GM18505 (cell line): Measurements from ENCODE around the gene TRHDE.

ENCODE experiments used
- ATAC-seq: cut with Tn5 transposase; IDR thresholded peaks from one replicate; pipeline ENCODE4 v1.9.1; 2021; ENCODE audit not compliant: unreplicated experiment
- POLR2A ChIP-seq: IDR thresholded peaks from 4 replicates; pipeline ENCODE4 v1.6.1; 2011; ENCODE audit warnings: borderline replicate concordance; ENCODE audit not compliant: insufficient read depth, insufficient read length; ENCODE audit errors: extremely low read depth

Gene TRHDE

GRCh38 chr12:72368719-72369422 lies 96.7 kb downstream of the TRHDE start:
- TF ChIP-seq POLR2A = no peak
- ATAC-seq = no peak

GRCh38 chr12:72369423-72369959 lies 97.3 kb downstream of the TRHDE start:
- TF ChIP-seq POLR2A = no peak
- ATAC-seq = no peak

GRCh38 chr12:72380441-72380840 lies 108.3 kb downstream of the TRHDE start:
- ATAC-seq = no peak
- no peak for TF ChIP-seq POLR2A

- TF ChIP-seq POLR2A = no peak
- no peak for ATAC-seq
Observed at GRCh38 chr12:72388322-72388721, 116.2 kb downstream of the TRHDE start.

- ATAC-seq = no peak
- no peak for TF ChIP-seq POLR2A
Observed at GRCh38 chr12:72390146-72390545, 118.0 kb downstream of the TRHDE start.

GRCh38 chr12:72406111-72406510 lies 133.9 kb downstream of the TRHDE start:
- TF ChIP-seq POLR2A = no peak

GRCh38 chr12:72432037-72432604 lies 160.0 kb downstream of the TRHDE start:
- TF ChIP-seq POLR2A = no peak
- ATAC-seq = no peak

More at GRCh38 chr12:72406111-72406510, 133.9 kb downstream of the TRHDE start:
- no peak for ATAC-seq

- ATAC-seq = no peak
- TF ChIP-seq POLR2A = no peak
Observed at GRCh38 chr12:72433298-72433697, 161.1 kb downstream of the TRHDE start.

- TF ChIP-seq POLR2A = no peak
- no peak for ATAC-seq
Observed at GRCh38 chr12:72434999-72435398, 162.8 kb downstream of the TRHDE start.

GRCh38 chr12:72442217-72442616 lies 170.0 kb downstream of the TRHDE start:
- TF ChIP-seq POLR2A = no peak
- ATAC-seq = no peak

- no peak for ATAC-seq
Observed at GRCh38 chr12:72444125-72444524, 172.0 kb downstream of the TRHDE start.

GRCh38 chr12:72444566-72444965 lies 172.4 kb downstream of the TRHDE start:
- TF ChIP-seq POLR2A = no peak
- ATAC-seq = no peak

More at GRCh38 chr12:72444125-72444524, 172.0 kb downstream of the TRHDE start:
- TF ChIP-seq POLR2A = no peak

GRCh38 chr12:72448089-72448488 lies 175.9 kb downstream of the TRHDE start:
- no peak for ATAC-seq
- no peak for TF ChIP-seq POLR2A

GRCh38 chr12:72448805-72449204 lies 176.6 kb downstream of the TRHDE start:
- no peak for ATAC-seq
- no peak for TF ChIP-seq POLR2A

- no peak for TF ChIP-seq POLR2A
- no peak for ATAC-seq
Observed at GRCh38 chr12:72453066-72453465, 180.9 kb downstream of the TRHDE start.

GRCh38 chr12:72453550-72453949 lies 181.4 kb downstream of the TRHDE start:
- no peak for ATAC-seq
- TF ChIP-seq POLR2A = no peak
